ENCODE measurements around the gene PEX12.

PEX12 gene

GRCh38 chr17:35559495-35560210 is 18.7 kb downstream of the PEX12 start:
- no peak overlapping the region for H3K27ac ChIP-seq
- TF ChIP-seq CTCF (IDR thresholded peaks at IDR 0.05) (no peak), ZFX (IDR thresholded peaks at IDR 0.05; ENCODE audit: borderline replicate concordance) (no peak)

GRCh38 chr17:35557353-35557752 is 21.0 kb downstream of the PEX12 start:
- H3K27ac ChIP-seq, result no peak overlapping the region
- TF ChIP-seq ZFX (IDR thresholded peaks at IDR 0.05; ENCODE audit: borderline replicate concordance), result no peak
- no peak for TF ChIP-seq CTCF (IDR thresholded peaks at IDR 0.05)

GRCh38 chr17:35555691-35556090 is 22.7 kb downstream of the PEX12 start:
- 0 out of 2 replicates have a peak, but pooled peaks have one; percentile 12 for TF ChIP-seq CTCF (IDR thresholded peaks at IDR 0.05)
- no peak for TF ChIP-seq ZFX (IDR thresholded peaks at IDR 0.05; ENCODE audit: borderline replicate concordance)
- no peak overlapping the region for H3K27ac ChIP-seq

- no peak overlapping the region for H3K27ac ChIP-seq
- TF ChIP-seq ZFX (IDR thresholded peaks at IDR 0.05; ENCODE audit: borderline replicate concordance) (no peak), CTCF (IDR thresholded peaks at IDR 0.05) (no peak)
Observed at GRCh38 chr17:35554668-35555067, 23.7 kb downstream of the PEX12 start.

GRCh38 chr17:35553310-35553709 is 25.1 kb downstream of the PEX12 start:
- TF ChIP-seq CTCF (IDR thresholded peaks at IDR 0.05) (no peak), ZFX (IDR thresholded peaks at IDR 0.05; ENCODE audit: borderline replicate concordance) (no peak)
- no peak overlapping the region for H3K27ac ChIP-seq

- H3K27ac ChIP-seq, result no peak overlapping the region
- TF ChIP-seq CTCF (IDR thresholded peaks at IDR 0.05) (no peak), ZFX (IDR thresholded peaks at IDR 0.05; ENCODE audit: borderline replicate concordance) (no peak)
Observed at GRCh38 chr17:35548978-35549377, 29.4 kb downstream of the PEX12 start.

GRCh38 chr17:35548208-35548810 is 30.1 kb downstream of the PEX12 start:
- no peak overlapping the region for H3K27ac ChIP-seq
- TF ChIP-seq ZFX (IDR thresholded peaks at IDR 0.05; ENCODE audit: borderline replicate concordance) (no peak), CTCF (IDR thresholded peaks at IDR 0.05) (no peak)
